BJ (cell line): Measurements from ENCODE around the gene SNX5. TPM values are rescaled to one million over a fixed set of nuclear protein-coding genes. Genes with fewer than 3 reads are reported as not detected.

ENCODE experiments used
- CTCF ChIA-PET: fragments of 350-600 bp; formaldehyde crosslinking; extraction: SDS; loops from one replicate; lab custom pipeline; 2021; ENCODE audit warnings: antibody characterized with exemption, inconsistent platforms; lab: Yijun Ruan, JAX
- POLR2A ChIA-PET: fragments of 300-600 bp; sonication (Branson Sonifier 250); formaldehyde crosslinking; extraction: SDS; loops from one replicate; lab custom pipeline; 2021; ENCODE audit warnings: antibody characterized with exemption; lab: Charles Lee
- DNase-seq: peaks from one replicate; pipeline ENCODE4 v3.0.0-alpha.2; 2011; ENCODE audit warnings: low read depth
- H3K27me3 ChIP-seq: 2 replicates; pipeline ENCODE4 v1.6.0; 2011; ENCODE audit warnings: low read length; ENCODE audit not compliant: control insufficient read depth, insufficient read depth
- H3K36me3 ChIP-seq: 2 replicates; pipeline ENCODE4 v1.5.1; 2011; ENCODE audit warnings: low read length; ENCODE audit not compliant: control insufficient read depth, insufficient read depth
- H3K4me3 ChIP-seq: 2 replicates; pipeline ENCODE4 v1.5.1; 2011; ENCODE audit warnings: low read depth, mild to moderate bottlenecking, control low read depth, low read length
- CTCF ChIP-seq: IDR thresholded peaks from 2 replicates; pipeline ENCODE4 v1.5.1; 2011; ENCODE audit warnings: low read depth, mild to moderate bottlenecking, control low read depth, inconsistent platforms, low read length, moderate library complexity; ENCODE audit not compliant: insufficient read depth
- polyA plus RNA-seq: library from polyadenylated mRNA; depleted of rRNA; stranded (reverse); fragments of >200 nt; gene quantifications from 2 replicates; pipeline ENCODE4 v1.2.3, GENCODE V29; 2011

Gene SNX5
- polyA plus RNA-seq, 1 experiment, result 52.7 TPM

GRCh38 chr20:17992847-17993513 is 24.4 kb upstream of the SNX5 start:
- DNase-seq, result no peak
- no peak for TF ChIP-seq CTCF
- Histone ChIP-seq H3K4me3 (no peak overlapping the region), H3K36me3 (peaks cover 1% of the 10 kb centered on the region; the same call in 1 of the 2 replicates), H3K27me3 (no peaks in the 10 kb centered on the region)
- CTCF ChIA-PET, result interaction anchor here (0.7 to 2.3 kb wide), 4 partner anchors 22 to 493 kb away, joined by 3 to 7 read pairs (median 6); partner anchors contain the start of gene RRBP1
- POLR2A ChIA-PET, result no interaction called here

GRCh38 chr20:17992224-17992637 is 23.6 kb upstream of the SNX5 start:
- Histone ChIP-seq H3K36me3 (peaks cover 1% of the 10 kb centered on the region; the same call in 1 of the 2 replicates), H3K27me3 (no peaks in the 10 kb centered on the region), H3K4me3 (no peak overlapping the region)
- ChIA-PET CTCF (no interaction called here), POLR2A (no interaction called here)
- DNase-seq, result no peak
- no peak for TF ChIP-seq CTCF

- DNase-seq, result no peak
- Histone ChIP-seq H3K27me3 (no peaks in the 10 kb centered on the region), H3K36me3 (peaks cover 1% of the 10 kb centered on the region; the same call in 1 of the 2 replicates), H3K4me3 (no peak overlapping the region)
- no peak for TF ChIP-seq CTCF
- POLR2A ChIA-PET, result interaction anchor here (0.7 kb wide), 1 partner anchor 12 kb away, joined by 6 read pairs; no protein-coding TSS in a partner anchor
- CTCF ChIA-PET, result no interaction called here
Observed at GRCh38 chr20:17990278-17990972, 21.8 kb upstream of the SNX5 start.

GRCh38 chr20:17987988-17988387 is 19.4 kb upstream of the SNX5 start:
- ChIA-PET CTCF (interaction anchor here (0.7 to 1.3 kb wide), 2 partner anchors 8 to 483 kb away, joined by 3 read pairs; no protein-coding TSS in a partner anchor), POLR2A (no interaction called here)
- Histone ChIP-seq H3K27me3 (no peaks in the 10 kb centered on the region), H3K36me3 (peaks cover 1% of the 10 kb centered on the region; the same call in 1 of the 2 replicates), H3K4me3 (no peak overlapping the region)
- TF ChIP-seq CTCF, result no peak
- no peak for DNase-seq

- ChIA-PET CTCF (interaction anchor here (0.6 to 1.0 kb wide), 5 partner anchors 11 to 1163 kb away, joined by 3 to 5 read pairs (median 3); no protein-coding TSS in a partner anchor), POLR2A (no interaction called here)
- TF ChIP-seq CTCF, result no peak
- no peak for DNase-seq
- Histone ChIP-seq H3K36me3 (peaks cover 1% of the 10 kb centered on the region; the same call in 1 of the 2 replicates), H3K4me3 (no peak overlapping the region), H3K27me3 (no peaks in the 10 kb centered on the region)
Observed at GRCh38 chr20:17985388-17986018, 16.9 kb upstream of the SNX5 start.
